Measurements from ENCODE around the gene TAF4B. TPM values are rescaled to one million over a fixed set of nuclear protein-coding genes. Genes with fewer than 3 reads are reported as not detected.
"Not testable (repeated sequence)": the region's sequence is repeated elsewhere in the genome, so short reads cannot be mapped to it uniquely, and the experiment has no call there.

TAF4B gene
- total and polyA plus RNA-seq, 12 donors: 2.2 to 15.7 (median 5.6) TPM

DNA sequence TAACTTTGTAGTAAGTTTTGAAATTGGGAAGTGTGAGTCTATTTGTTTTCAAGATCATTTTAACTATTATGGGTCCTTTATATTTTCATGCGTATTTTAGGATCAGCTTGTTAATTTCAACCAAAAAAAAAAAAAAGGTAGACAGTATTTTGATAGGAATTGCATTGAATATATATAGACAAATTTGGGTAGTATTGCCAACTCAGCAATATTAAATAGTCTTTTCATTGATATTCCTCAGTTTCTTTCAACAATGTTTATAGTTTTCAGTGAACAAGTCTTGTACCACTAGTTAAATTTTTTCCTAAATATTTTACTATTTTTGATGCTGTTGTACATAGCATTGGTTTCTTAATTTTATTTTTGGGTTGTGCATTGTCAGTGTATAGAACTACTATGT is 149.9 kb downstream of the TAF4B start:
- no peak overlapping the region for H3K4me3 ChIP-seq
- intact Hi-C loops (cut with DNase I): no loop called here
- no peaks in the 10 kb centered on the region for H3K4me1 ChIP-seq (replicated peaks in 1 of 2)
- H3K9me3 ChIP-seq (replicated peaks in 1 of 3): no peaks in the 10 kb centered on the region
- no peaks in the 10 kb centered on the region for H3K36me3 ChIP-seq (replicated peaks in 1 of 2)
- no peak for TF ChIP-seq POLR2A (IDR thresholded peaks at IDR 0.05)
- TF ChIP-seq, protein P1, sequence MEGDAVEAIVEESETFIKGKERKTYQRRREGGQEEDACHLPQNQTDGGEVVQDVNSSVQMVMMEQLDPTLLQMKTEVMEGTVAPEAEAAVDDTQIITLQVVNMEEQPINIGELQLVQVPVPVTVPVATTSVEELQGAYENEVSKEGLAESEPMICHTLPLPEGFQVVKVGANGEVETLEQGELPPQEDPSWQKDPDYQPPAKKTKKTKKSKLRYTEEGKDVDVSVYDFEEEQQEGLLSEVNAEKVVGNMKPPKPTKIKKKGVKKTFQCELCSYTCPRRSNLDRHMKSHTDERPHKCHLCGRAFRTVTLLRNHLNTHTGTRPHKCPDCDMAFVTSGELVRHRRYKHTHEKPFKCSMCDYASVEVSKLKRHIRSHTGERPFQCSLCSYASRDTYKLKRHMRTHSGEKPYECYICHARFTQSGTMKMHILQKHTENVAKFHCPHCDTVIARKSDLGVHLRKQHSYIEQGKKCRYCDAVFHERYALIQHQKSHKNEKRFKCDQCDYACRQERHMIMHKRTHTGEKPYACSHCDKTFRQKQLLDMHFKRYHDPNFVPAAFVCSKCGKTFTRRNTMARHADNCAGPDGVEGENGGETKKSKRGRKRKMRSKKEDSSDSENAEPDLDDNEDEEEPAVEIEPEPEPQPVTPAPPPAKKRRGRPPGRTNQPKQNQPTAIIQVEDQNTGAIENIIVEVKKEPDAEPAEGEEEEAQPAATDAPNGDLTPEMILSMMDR (IDR thresholded peaks at IDR 0.05): no peak
- 91 to 100% (median 95%) methylated on average over 1 of the region's 1 CpG for WGBS, 4 donors
- no peak overlapping the region for H3K27ac ChIP-seq
- H3K27me3 ChIP-seq: no peaks in the 10 kb centered on the region
- no peak for DNase-seq

DNA sequence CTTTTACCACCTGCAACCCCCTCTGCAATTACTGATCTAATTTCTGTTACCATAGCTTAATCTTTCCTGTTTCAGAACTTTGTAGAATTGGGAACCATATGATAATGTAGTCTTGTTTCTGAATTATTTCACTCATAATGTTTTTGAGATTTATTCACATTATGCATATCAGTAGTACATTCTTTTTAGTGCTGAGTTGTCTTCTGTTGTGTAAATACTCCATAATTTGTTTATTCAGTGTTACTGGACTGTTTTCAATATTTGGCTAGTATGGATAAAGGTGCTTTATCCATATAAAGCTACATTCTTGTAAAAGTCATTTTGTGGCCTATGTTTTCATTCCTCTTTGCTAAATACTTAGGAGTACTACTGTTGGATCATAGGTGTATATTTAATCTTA is 152.5 kb downstream of the TAF4B start:
- no peak overlapping the region for H3K27ac ChIP-seq
- H3K4me3 ChIP-seq: no peak overlapping the region
- H3K27me3 ChIP-seq: no peaks in the 10 kb centered on the region
- H3K36me3 ChIP-seq (replicated peaks in 1 of 2): no peaks in the 10 kb centered on the region
- TF ChIP-seq, protein P1 (IDR thresholded peaks at IDR 0.05): no peak
- TF ChIP-seq POLR2A (IDR thresholded peaks at IDR 0.05): no peak
- H3K9me3 ChIP-seq (replicated peaks in 1 of 3): no peaks in the 10 kb centered on the region
- DNase-seq: no peak
- intact Hi-C loops (cut with DNase I): no loop called here
- H3K4me1 ChIP-seq (replicated peaks in 1 of 2): no peaks in the 10 kb centered on the region

DNA sequence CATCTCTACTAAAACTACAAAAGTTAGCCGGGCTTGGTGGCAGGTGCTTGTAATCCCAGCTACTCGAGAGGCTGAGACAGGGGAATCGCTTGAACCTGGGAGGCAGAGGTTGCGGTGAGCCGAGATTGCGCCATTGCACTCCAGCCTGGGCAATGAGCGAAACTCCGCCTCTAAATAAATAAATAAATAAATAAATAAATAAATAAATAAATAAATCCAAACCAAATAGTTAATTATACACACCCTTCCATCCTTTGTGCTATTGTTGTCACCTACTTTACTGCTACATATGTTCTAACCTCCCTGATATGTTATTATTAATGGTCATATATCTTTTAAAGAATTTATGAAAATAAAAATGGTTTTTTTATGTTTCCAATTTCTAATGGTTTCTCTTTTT is 155.3 kb downstream of the TAF4B start:
- H3K36me3 ChIP-seq (replicated peaks in 1 of 2); H3K27me3 ChIP-seq; intact Hi-C loops (cut with DNase I); H3K9me3 ChIP-seq (replicated peaks in 1 of 3); H3K4me3 ChIP-seq; H3K4me1 ChIP-seq (replicated peaks in 1 of 2); H3K27ac ChIP-seq; DNase-seq: not testable (repeated sequence)
- WGBS, 4 donors: 91 to 97% (median 95%) methylated on average over 8 of the region's 8 CpGs

DNA sequence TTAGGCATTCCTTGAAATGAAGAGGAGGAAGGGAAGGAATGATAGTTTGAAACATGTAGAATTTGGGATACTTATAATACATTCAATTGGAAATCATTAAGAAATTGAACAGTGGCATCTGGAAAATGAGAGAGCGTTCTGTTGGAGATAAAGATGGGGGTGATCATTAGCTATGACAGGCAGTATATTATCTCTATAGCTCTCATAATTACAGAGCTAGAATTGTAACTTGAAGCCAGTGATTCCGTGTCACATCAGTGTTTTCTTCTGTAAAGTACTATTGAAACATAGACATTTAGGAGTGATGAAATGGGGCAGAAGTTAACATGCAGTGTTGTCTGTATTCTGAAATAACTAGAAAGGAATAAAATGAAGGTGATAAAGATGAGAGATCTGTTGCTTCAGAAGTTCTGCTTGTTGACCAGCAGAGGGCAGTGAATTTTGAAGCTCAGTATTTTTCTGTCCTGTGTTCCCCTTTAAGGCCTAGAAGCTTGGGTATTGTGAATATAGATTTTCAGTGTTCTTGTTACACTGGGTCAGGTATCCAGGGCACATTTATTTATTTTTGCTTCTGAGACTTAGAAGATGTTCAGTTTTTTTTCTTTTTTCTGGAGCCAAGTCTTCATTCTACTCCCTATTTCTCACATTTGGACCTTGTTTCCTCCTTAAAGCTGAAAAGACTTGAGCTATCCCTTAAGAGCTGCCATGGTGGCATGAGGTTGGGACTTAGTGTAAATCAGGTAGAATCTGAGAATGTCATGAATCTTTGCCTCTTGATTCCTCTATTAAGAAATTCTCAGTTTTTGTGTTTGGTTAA is 157.4 kb downstream of the TAF4B start:
- no peak overlapping the region for H3K27ac ChIP-seq
- no peaks in the 10 kb centered on the region for H3K27me3 ChIP-seq
- intact Hi-C loops (cut with DNase I): no loop called here
- TF ChIP-seq, protein P1 (IDR thresholded peaks at IDR 0.05): peak; percentile 56 to 82 (median 70)
- no peak for TF ChIP-seq POLR2A (IDR thresholded peaks at IDR 0.05)
- no peak overlapping the region for H3K4me3 ChIP-seq
- H3K4me1 ChIP-seq (replicated peaks in 1 of 2): peaks cover 10 to 14% of the 10 kb centered on the region in 2 donors
- WGBS, 4 donors: 28 to 37% (median 30%) methylated on average over 2 of the region's 2 CpGs
- no peaks in the 10 kb centered on the region for H3K9me3 ChIP-seq (replicated peaks in 1 of 3)
- no peak for DNase-seq
- H3K36me3 ChIP-seq (replicated peaks in 1 of 2): no peaks in the 10 kb centered on the region

DNA sequence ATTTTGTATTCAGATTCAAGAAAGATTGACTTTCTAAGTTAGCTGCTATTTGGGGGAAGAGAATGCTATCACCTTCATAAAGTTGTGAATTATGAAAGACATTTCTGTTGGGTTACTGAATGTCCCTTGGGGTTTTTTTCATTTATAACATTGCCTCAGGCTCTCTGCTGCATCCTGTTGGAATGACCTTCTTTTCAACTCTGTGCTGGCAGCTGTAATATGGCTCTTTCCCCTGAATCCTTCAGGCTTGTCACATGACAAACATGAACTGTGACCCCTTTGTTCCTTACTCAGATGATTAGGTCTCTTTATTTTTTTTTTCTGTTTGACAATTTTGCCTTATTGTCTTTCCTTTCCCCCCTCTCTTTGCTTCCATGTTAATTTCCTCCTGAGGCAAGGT is 159.8 kb downstream of the TAF4B start:
- no peaks in the 10 kb centered on the region for H3K27me3 ChIP-seq
- no peaks in the 10 kb centered on the region for H3K9me3 ChIP-seq (replicated peaks in 1 of 3)
- H3K36me3 ChIP-seq (replicated peaks in 1 of 2): no peaks in the 10 kb centered on the region
- H3K4me1 ChIP-seq (replicated peaks in 1 of 2): peaks cover 10 to 14% of the 10 kb centered on the region in 2 donors
- H3K27ac ChIP-seq: peak overlapping the region in 3 of 5 donors; percentile 43 to 73 (median 52)
- intact Hi-C loops (cut with DNase I): no loop called here
- TF ChIP-seq, protein P1 (IDR thresholded peaks at IDR 0.05): peak in 1 of 6 experiments; percentile 7
- no peak for TF ChIP-seq POLR2A (IDR thresholded peaks at IDR 0.05)
- no peak overlapping the region for H3K4me3 ChIP-seq
- DNase-seq: peak in 6 of 7 donors; percentile 46 to 68 (median 55)
